Ectodermal cell (in vitro differentiated cells): ENCODE data around the gene GMDS.

Experiments used
- H3K27ac ChIP-seq: 2 replicates; pipeline ENCODE4 v1.7.0; 2013; ENCODE audit warnings: mild to moderate bottlenecking, low read depth, low read length; ENCODE audit not compliant: insufficient read depth, poor library complexity, severe bottlenecking
- H3K27me3 ChIP-seq: 2 replicates; pipeline ENCODE4 v1.7.0; 2013; ENCODE audit warnings: mild to moderate bottlenecking, low read length; ENCODE audit not compliant: insufficient read depth, control insufficient read depth, poor library complexity, severe bottlenecking
- H3K36me3 ChIP-seq: one replicate; pipeline ENCODE4 v1.7.0; 2013; ENCODE audit warnings: low read length; ENCODE audit not compliant: control insufficient read depth, insufficient read depth
- H3K4me1 ChIP-seq: one replicate; pipeline ENCODE4 v1.7.0; 2013; ENCODE audit warnings: low read length; ENCODE audit not compliant: control insufficient read depth, insufficient read depth
- H3K4me3 ChIP-seq: 2 replicates; pipeline ENCODE4 v1.7.0; 2013; ENCODE audit warnings: low read depth, low read length, control low read depth; ENCODE audit not compliant: insufficient read depth
- H3K9me3 ChIP-seq: 2 replicates; pipeline ENCODE4 v1.7.0; 2013; ENCODE audit warnings: mild to moderate bottlenecking, low read length, moderate library complexity; ENCODE audit not compliant: control insufficient read depth
- WGBS, 2 experiments: methylation state at CpG; one replicate each; pipeline ENCODE4 v1.1.7; 2013; ENCODE audit warnings: missing lambda C conversion rate in 2 of 2; 5-methylcytosine and 5-hydroxymethylcytosine counted together

Gene GMDS

DNA sequence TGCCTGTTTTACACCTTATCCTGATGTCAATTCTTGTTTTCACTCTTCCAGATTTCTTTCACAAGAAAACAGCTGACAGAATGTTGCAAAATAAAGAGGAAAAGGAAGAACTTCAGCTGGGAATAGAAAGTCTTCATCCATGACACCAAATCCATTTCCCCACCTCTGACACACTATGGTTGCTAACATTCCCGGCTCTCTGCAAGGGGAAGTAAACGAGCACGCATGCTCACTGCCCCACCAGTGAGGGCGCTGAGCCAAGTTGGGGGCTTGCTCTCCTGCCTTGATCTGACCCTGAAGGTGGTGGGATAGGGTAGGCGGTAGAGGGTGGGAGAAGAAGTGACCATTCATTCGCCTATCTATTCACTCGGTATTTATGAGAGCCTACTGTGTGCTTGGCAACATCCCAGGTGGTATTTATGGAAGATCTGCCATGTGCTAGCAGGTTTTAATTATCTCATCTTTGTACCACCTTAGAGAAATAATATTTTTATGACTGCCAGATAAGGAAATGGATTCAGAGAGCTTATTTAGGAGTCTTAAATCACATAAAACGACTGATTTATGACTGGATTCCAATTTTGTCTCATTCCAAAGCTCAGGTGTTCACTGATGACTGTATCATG lies 429.5 kb downstream of the GMDS start:
- Histone ChIP-seq H3K9me3 (no peaks in the 10 kb centered on the region), H3K27ac (no peak overlapping the region), H3K36me3 (no peaks in the 10 kb centered on the region), H3K4me3 (no peak overlapping the region), H3K4me1 (no peaks in the 10 kb centered on the region), H3K27me3 (no peaks in the 10 kb centered on the region)
- 83 to 85% methylated on average over 8 of the region's 8 CpGs for WGBS, 2 experiments

DNA sequence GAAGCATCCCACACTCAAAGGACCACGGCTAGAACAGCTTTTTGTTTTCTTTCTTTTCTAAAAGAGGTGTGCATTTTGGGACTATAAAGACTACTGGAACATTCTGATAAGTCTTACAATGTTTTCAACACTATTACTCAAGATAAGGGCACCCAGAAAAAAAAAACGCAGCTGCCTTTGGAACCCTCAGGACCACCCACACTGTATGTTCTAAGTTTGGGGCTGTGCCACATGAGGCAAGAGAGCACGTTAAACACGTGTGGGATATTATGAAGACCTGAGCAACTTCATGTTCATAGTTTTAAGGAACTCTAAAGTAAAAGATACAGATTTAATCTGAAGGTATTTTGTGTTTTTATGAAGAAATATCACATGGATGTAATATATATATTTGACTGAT lies 431.1 kb downstream of the GMDS start:
- Histone ChIP-seq H3K36me3 (no peaks in the 10 kb centered on the region), H3K27ac (no peak overlapping the region), H3K27me3 (no peaks in the 10 kb centered on the region), H3K4me3 (no peak overlapping the region), H3K4me1 (no peaks in the 10 kb centered on the region), H3K9me3 (no peaks in the 10 kb centered on the region)
- WGBS, 2 experiments, result 94 to 95% methylated on average over 3 to 4 of the region's 4 CpGs

DNA sequence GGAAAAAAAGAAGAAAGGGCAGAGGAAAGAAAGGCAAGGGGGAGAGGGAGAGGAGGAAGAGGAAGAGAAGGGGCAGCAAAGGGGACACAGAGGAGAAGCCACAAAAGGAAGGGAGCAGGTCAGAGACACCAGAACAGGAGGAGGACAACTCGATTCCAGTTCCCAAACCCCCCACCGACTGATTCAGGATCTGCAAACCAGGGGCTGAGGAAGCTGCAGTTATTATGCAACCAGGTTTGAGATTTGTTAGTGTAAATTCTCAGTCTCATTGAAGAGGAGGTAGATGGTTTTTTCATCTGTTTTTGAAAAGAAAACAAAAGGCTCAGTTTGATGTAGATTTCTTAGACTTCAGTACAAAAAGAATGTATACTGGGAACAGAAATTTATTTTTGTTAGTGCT lies 432.9 kb downstream of the GMDS start:
- Histone ChIP-seq H3K4me1 (no peaks in the 10 kb centered on the region), H3K4me3 (no peak overlapping the region), H3K36me3 (no peaks in the 10 kb centered on the region), H3K9me3 (no peaks in the 10 kb centered on the region), H3K27ac (no peak overlapping the region), H3K27me3 (no peaks in the 10 kb centered on the region)
- WGBS, 2 experiments, result 57 to 69% methylated on average over 2 of the region's 2 CpGs

GRCh38 chr6:1812034-1812433 lies 433.4 kb downstream of the GMDS start:
- WGBS, 2 experiments, result 93 to 94% methylated on average over 7 of the region's 7 CpGs
- Histone ChIP-seq H3K4me3 (no peak overlapping the region), H3K27me3 (no peaks in the 10 kb centered on the region), H3K4me1 (no peaks in the 10 kb centered on the region), H3K9me3 (no peaks in the 10 kb centered on the region), H3K36me3 (no peaks in the 10 kb centered on the region), H3K27ac (no peak overlapping the region)

- no peaks in the 10 kb centered on the region for H3K36me3 ChIP-seq
- H3K9me3 ChIP-seq, result no peaks in the 10 kb centered on the region
- H3K27me3 ChIP-seq, result no peaks in the 10 kb centered on the region
- no peaks in the 10 kb centered on the region for H3K4me1 ChIP-seq
- no peak overlapping the region for H3K27ac ChIP-seq
- no peak overlapping the region for H3K4me3 ChIP-seq
- 90 to 100% methylated on average over 1 of the region's 2 CpGs for WGBS, 2 experiments
These were observed 434.5 kb downstream of the GMDS start for GRCh38 chr6:1810880-1811279.

- H3K9me3 ChIP-seq, result no peaks in the 10 kb centered on the region
- H3K27ac ChIP-seq, result no peak overlapping the region
- no peak overlapping the region for H3K4me3 ChIP-seq
- no peaks in the 10 kb centered on the region for H3K27me3 ChIP-seq
- WGBS, 2 experiments, result 92 to 95% methylated on average over 4 to 7 of the region's 11 CpGs
- H3K4me1 ChIP-seq, result no peaks in the 10 kb centered on the region
- H3K36me3 ChIP-seq, result no peaks in the 10 kb centered on the region
These were observed 436.0 kb downstream of the GMDS start for GRCh38 chr6:1809291-1809988.

DNA sequence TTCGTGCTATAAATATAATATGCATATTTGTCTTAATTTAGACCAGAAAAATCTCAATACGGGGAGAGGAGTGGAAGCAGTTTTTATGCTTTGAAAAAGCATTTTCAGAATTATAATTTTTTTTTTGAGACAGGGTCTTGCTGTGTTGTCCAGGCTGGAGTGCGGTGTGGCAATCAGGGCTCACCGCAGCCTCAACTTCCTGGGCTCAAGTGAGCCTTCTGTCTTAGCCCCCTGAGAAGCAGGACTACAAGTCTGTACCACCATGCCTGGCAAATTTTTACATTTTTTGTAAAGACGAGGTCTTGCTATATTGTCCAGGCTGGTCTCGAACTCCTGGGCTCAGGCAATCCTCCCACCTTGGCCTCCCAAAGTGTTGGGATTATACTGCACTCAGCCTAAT lies 438.5 kb downstream of the GMDS start:
- Histone ChIP-seq H3K27me3 (no peaks in the 10 kb centered on the region), H3K36me3 (no peaks in the 10 kb centered on the region), H3K4me3 (no peak overlapping the region), H3K9me3 (no peaks in the 10 kb centered on the region), H3K27ac (no peak overlapping the region), H3K4me1 (peaks cover 3% of the 10 kb centered on the region)
- 95% methylated on average over 5 of the region's 6 CpGs for WGBS, 2 experiments

- Histone ChIP-seq H3K4me1 (peaks cover 3% of the 10 kb centered on the region), H3K27ac (no peak overlapping the region), H3K4me3 (no peak overlapping the region), H3K36me3 (no peaks in the 10 kb centered on the region), H3K27me3 (no peaks in the 10 kb centered on the region), H3K9me3 (no peaks in the 10 kb centered on the region)
- WGBS, 2 experiments, result 62 to 69% methylated on average over 16 to 17 of the region's 17 CpGs
These were observed 442.7 kb downstream of the GMDS start for GRCh38 chr6:1802491-1803395.

DNA sequence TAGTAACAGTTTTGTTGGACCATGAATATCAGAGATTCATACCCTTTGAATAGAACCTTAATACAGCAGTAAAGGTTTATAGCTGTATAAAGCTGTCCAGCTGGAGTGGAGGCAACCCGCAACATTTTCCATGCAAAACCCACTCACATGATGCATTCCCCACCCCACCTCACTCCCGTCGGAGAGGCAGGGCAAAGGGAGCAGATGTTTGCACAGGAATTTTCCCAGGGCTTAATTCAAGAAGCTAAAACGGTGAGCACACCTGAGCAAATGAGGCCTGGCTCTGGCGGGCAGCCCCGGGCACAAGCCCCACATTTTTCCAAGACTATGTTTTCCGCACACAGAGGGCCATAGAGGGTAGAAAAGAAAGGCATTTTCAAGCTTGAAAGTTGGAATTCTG lies 444.0 kb downstream of the GMDS start:
- no peaks in the 10 kb centered on the region for H3K9me3 ChIP-seq
- H3K27me3 ChIP-seq, result no peaks in the 10 kb centered on the region
- no peaks in the 10 kb centered on the region for H3K36me3 ChIP-seq
- H3K4me1 ChIP-seq, result peaks cover 3% of the 10 kb centered on the region
- H3K27ac ChIP-seq, result no peak overlapping the region
- WGBS, 2 experiments, result 84 to 86% methylated on average over 7 of the region's 7 CpGs
- no peak overlapping the region for H3K4me3 ChIP-seq

DNA sequence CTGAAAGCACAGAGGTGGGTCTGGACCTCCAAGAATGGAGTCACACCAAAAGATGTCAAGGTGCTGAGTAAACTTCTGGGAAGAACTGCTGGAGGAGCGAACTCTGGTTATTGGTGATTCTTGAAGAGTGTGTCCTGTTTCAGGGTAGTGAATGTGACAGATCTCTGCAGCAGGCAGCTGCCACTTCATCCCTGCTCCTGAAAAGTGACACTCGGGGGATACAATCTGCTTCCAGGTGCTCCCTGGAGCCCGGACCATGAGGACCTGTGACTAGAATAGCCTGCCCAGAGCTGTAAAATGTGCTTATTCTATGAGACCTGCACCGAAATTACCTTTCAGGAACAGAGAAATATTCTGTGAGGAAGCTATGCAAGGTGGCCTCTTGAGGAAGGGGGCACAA lies 444.6 kb downstream of the GMDS start:
- peaks cover 6% of the 10 kb centered on the region for H3K4me1 ChIP-seq
- H3K36me3 ChIP-seq, result no peaks in the 10 kb centered on the region
- H3K4me3 ChIP-seq, result no peak overlapping the region
- no peaks in the 10 kb centered on the region for H3K9me3 ChIP-seq
- no peak overlapping the region for H3K27ac ChIP-seq
- WGBS, 2 experiments, result 94 to 96% methylated on average over 4 of the region's 4 CpGs
- no peaks in the 10 kb centered on the region for H3K27me3 ChIP-seq
